Measurements from ENCODE around the gene MDC1. TPM values are rescaled to one million over a fixed set of nuclear protein-coding genes. Genes with fewer than 3 reads are reported as not detected.
"Not testable (repeated sequence)": the region's sequence is repeated elsewhere in the genome, so short reads cannot be mapped to it uniquely, and the experiment has no call there.

Gene MDC1, protein sequence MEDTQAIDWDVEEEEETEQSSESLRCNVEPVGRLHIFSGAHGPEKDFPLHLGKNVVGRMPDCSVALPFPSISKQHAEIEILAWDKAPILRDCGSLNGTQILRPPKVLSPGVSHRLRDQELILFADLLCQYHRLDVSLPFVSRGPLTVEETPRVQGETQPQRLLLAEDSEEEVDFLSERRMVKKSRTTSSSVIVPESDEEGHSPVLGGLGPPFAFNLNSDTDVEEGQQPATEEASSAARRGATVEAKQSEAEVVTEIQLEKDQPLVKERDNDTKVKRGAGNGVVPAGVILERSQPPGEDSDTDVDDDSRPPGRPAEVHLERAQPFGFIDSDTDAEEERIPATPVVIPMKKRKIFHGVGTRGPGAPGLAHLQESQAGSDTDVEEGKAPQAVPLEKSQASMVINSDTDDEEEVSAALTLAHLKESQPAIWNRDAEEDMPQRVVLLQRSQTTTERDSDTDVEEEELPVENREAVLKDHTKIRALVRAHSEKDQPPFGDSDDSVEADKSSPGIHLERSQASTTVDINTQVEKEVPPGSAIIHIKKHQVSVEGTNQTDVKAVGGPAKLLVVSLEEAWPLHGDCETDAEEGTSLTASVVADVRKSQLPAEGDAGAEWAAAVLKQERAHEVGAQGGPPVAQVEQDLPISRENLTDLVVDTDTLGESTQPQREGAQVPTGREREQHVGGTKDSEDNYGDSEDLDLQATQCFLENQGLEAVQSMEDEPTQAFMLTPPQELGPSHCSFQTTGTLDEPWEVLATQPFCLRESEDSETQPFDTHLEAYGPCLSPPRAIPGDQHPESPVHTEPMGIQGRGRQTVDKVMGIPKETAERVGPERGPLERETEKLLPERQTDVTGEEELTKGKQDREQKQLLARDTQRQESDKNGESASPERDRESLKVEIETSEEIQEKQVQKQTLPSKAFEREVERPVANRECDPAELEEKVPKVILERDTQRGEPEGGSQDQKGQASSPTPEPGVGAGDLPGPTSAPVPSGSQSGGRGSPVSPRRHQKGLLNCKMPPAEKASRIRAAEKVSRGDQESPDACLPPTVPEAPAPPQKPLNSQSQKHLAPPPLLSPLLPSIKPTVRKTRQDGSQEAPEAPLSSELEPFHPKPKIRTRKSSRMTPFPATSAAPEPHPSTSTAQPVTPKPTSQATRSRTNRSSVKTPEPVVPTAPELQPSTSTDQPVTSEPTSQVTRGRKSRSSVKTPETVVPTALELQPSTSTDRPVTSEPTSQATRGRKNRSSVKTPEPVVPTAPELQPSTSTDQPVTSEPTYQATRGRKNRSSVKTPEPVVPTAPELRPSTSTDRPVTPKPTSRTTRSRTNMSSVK (N-terminal part only)
- polyA plus RNA-seq (2013, experiment 1 of 2), result 50.3 TPM
- 51.5 TPM for polyA plus RNA-seq (2013, experiment 2 of 2)

DNA sequence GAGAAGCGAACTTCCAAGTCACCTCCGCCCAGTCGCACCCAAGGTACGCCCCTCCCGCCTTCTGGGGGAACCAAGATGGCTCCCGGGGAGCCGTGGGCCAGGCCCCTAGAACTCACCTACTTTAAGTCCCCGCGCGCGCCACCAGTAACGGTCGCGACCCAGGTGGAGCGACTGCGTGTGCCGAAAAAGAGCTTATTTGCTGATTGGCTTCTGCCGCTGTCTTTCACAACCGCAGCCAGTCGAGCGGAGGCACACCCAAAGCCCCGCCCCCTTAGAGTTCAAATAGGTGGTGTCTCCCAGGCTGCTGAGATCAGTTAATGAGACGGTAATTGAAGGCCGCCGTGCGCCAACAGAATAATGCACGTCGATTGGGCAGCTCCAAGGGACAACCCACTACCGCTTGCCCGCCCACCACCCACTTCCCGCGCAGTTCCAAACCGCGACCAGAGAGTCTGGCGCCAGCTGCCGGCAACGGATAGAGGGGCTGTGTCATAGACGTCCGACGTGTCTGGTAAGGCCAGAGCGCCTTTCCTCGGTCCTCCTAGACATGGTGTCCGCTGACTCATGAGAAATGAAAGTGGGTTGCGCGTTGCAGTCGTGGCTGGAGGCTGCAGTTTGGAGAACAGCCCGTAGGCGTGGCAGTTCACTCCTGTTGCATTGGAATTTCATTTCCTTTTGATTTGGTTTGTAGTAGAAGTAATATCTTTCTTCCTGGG lies at the start of gene MDC1:
MDC1 (minus strand) TSS at position 153 of the 716 bp plus-strand sequence. CDS start 2,106 bp downstream, outside the sequence.
- WGBS, 2 donors (ENCODE audit: extremely low coverage in 2 of 2, insufficient read length in 2 of 2, insufficient replicate concordance in 1 of 2), result no CpG with 5 or more reads among the region's 48 CpGs
- H3K9ac ChIP-seq (ENCODE audit: low read depth, low read length, poor library complexity), result peak within 1 kb of the TSS; percentile 83
- H3K23ac ChIP-seq (ENCODE audit: low read depth, low read length, poor library complexity), result peak within 1 kb of the TSS; percentile 94
- no peak within 1 kb of the TSS for H4K8ac ChIP-seq (ENCODE audit: low read depth, low read length)
- no peak within 1 kb of the TSS for H3K14ac ChIP-seq (ENCODE audit: low read length)
- H3K9me3 ChIP-seq (replicated peaks in 1 of 2; ENCODE audit: control insufficient read depth in 2 of 2, insufficient read depth in 1 of 2, low read depth in 1 of 2, low read length in 2 of 2), result no peaks in the 10 kb centered on the region
- H3K79me1 ChIP-seq (ENCODE audit: low read depth, low read length), result no peaks in the 10 kb centered on the region
- no peaks in the 10 kb centered on the region for H3K27me3 ChIP-seq (ENCODE audit: control insufficient read depth in 3 of 3, insufficient read depth in 3 of 3, low read depth in 1 of 3, low read length in 3 of 3)
- no peak within 1 kb of the TSS for H2BK15ac ChIP-seq (ENCODE audit: low read length)
- H2BK120ac ChIP-seq (ENCODE audit: low read depth, low read length), result no peak within 1 kb of the TSS
- H2AK5ac ChIP-seq (ENCODE audit: low read depth, low read length), result no peak within 1 kb of the TSS
- H3K4me2 ChIP-seq (ENCODE audit: insufficient read depth, low read length, poor library complexity, severe bottlenecking), result peak within 1 kb of the TSS; percentile 72
- DNase-seq (ENCODE audit: low spot score), result peak; percentile 99
- no peak within 1 kb of the TSS for H4K91ac ChIP-seq (ENCODE audit: low read depth, low read length, poor library complexity)
- H3K4me1 ChIP-seq (ENCODE audit: control insufficient read depth in 2 of 2, insufficient read depth in 1 of 2, low read depth in 1 of 2, low read length in 2 of 2), result peaks cover 4 to 15% of the 10 kb centered on the region in 2 donors
- no peak within 1 kb of the TSS for H3K4ac ChIP-seq (ENCODE audit: low read length)
- no peak within 1 kb of the TSS for H2BK5ac ChIP-seq (ENCODE audit: low read length)
- H3K4me3 ChIP-seq (ENCODE audit: low read length in 2 of 2), result peak within 1 kb of the TSS; percentile 62 to 88
- H2AFZ ChIP-seq (ENCODE audit: low read length), result peak within 1 kb of the TSS; percentile 80
- peak within 1 kb of the TSS; percentile 80 for H3K18ac ChIP-seq (ENCODE audit: low read length)
- peak within 1 kb of the TSS; percentile 85 for H3K27ac ChIP-seq (replicated peaks; ENCODE audit: low read length)
- no peak within 1 kb of the TSS for H2BK12ac ChIP-seq (ENCODE audit: low read length)
- H3K36me3 ChIP-seq (replicated peaks in 1 of 2; ENCODE audit: control insufficient read depth in 2 of 2, insufficient read depth in 2 of 2, low read length in 2 of 2), result peaks cover 27 to 38% of the 10 kb centered on the region in 2 donors

DNA sequence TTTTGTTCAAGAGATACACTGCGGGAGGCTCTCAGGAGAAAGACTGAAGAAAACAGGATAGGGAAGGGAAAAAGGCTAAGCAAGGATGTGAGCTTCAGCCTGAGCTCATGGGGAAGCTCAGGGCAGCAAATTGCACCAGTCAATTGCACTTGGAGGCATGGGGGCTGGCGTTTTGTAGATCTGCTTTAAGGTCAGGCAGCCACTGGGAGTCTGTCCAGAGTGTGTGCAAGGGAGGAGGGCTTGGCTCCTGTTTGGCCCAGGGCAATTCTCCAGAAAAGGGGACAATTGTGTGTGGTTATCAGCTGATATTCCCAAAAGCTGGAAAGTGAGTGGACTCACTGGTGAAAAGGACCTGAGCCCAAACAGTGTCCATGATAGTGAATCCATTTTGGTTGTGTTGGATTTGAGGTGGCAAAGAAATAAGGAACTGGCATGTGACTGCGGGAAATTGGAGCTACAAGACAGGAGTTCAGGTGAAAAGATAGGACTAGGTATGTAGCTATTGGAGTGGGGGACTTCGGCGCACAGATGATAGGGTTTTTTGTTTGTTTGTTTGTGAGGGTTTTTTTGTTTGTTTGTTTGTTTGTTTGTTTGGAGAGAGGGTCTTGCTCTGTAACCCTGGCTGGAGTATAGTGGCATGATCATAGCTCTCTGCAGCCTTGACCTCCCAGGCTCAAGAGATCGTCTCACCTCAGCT lies 49.5 kb upstream of the MDC1 start:
- Histone ChIP-seq H3K23ac (ENCODE audit: low read depth, low read length, poor library complexity) (no peak overlapping the region), H3K4me2 (ENCODE audit: insufficient read depth, low read length, poor library complexity, severe bottlenecking) (no peak overlapping the region), H2BK5ac (ENCODE audit: low read length) (no peak overlapping the region), H3K9me3 (replicated peaks in 1 of 2; ENCODE audit: control insufficient read depth in 2 of 2, insufficient read depth in 1 of 2, low read depth in 1 of 2, low read length in 2 of 2) (no peaks in the 10 kb centered on the region), H3K27me3 (ENCODE audit: control insufficient read depth in 3 of 3, insufficient read depth in 3 of 3, low read depth in 1 of 3, low read length in 3 of 3) (no peaks in the 10 kb centered on the region), H2BK12ac (ENCODE audit: low read length) (peak overlapping the region; percentile 59), H4K91ac (ENCODE audit: low read depth, low read length, poor library complexity) (no peak overlapping the region), H2BK15ac (ENCODE audit: low read length) (no peak overlapping the region), H3K4ac (ENCODE audit: low read length) (peak overlapping the region; percentile 53), H2AK5ac (ENCODE audit: low read depth, low read length) (no peak overlapping the region), H3K18ac (ENCODE audit: low read length) (peak overlapping the region; percentile 82), H3K4me3 (ENCODE audit: low read length in 2 of 2) (no peak overlapping the region), H3K27ac (replicated peaks; ENCODE audit: low read length) (peak overlapping the region; percentile 32), H3K14ac (ENCODE audit: low read length) (no peak overlapping the region), H2BK120ac (ENCODE audit: low read depth, low read length) (no peak overlapping the region), H4K8ac (ENCODE audit: low read depth, low read length) (no peak overlapping the region), H2AFZ (ENCODE audit: low read length) (no peak overlapping the region), H3K79me1 (ENCODE audit: low read depth, low read length) (no peaks in the 10 kb centered on the region), H3K4me1 (ENCODE audit: control insufficient read depth in 2 of 2, insufficient read depth in 1 of 2, low read depth in 1 of 2, low read length in 2 of 2) (peaks cover 24 to 40% of the 10 kb centered on the region in 2 donors), H3K9ac (ENCODE audit: low read depth, low read length, poor library complexity) (no peak overlapping the region), H3K36me3 (replicated peaks in 1 of 2; ENCODE audit: control insufficient read depth in 2 of 2, insufficient read depth in 2 of 2, low read length in 2 of 2) (no peaks in the 10 kb centered on the region)
- WGBS, 2 donors (ENCODE audit: extremely low coverage in 2 of 2, insufficient read length in 2 of 2, insufficient replicate concordance in 1 of 2), result 100% methylated on average over 2 of the region's 6 CpGs; no CpG with 5 or more reads in 1 of the 2 donors
- no peak for DNase-seq (ENCODE audit: low spot score)

DNA sequence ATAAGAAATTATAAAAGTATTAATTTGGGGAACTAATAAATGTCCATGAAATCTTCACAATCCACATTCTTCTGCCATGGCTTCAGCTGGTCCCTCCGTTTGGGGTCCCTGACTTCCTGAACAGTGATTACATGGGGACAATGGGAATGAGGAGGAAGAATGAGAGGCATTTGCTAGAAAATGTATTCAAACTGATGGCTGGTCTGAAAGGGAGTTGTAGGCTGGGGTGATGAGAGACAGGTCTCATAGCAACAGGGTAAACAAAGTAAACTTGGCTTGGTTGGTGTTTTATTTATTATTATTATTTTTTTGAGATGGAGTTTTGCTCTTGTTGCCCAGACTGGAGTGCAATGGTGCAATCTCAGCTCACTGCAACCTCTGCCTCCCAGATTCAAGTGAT lies 48.4 kb upstream of the MDC1 start:
- H4K8ac ChIP-seq (ENCODE audit: low read depth, low read length); H3K18ac ChIP-seq (ENCODE audit: low read length); H2BK12ac ChIP-seq (ENCODE audit: low read length); H3K4me3 ChIP-seq (ENCODE audit: low read length in 2 of 2); H2BK120ac ChIP-seq (ENCODE audit: low read depth, low read length); DNase-seq (ENCODE audit: low spot score); H3K9me3 ChIP-seq (replicated peaks in 1 of 2; ENCODE audit: control insufficient read depth in 2 of 2, insufficient read depth in 1 of 2, low read depth in 1 of 2, low read length in 2 of 2); H3K27me3 ChIP-seq (ENCODE audit: control insufficient read depth in 3 of 3, insufficient read depth in 3 of 3, low read depth in 1 of 3, low read length in 3 of 3); H3K36me3 ChIP-seq (replicated peaks in 1 of 2; ENCODE audit: control insufficient read depth in 2 of 2, insufficient read depth in 2 of 2, low read length in 2 of 2); H3K27ac ChIP-seq (replicated peaks; ENCODE audit: low read length); H2BK15ac ChIP-seq (ENCODE audit: low read length); H2AFZ ChIP-seq (ENCODE audit: low read length); H3K14ac ChIP-seq (ENCODE audit: low read length); H2BK5ac ChIP-seq (ENCODE audit: low read length); H2AK5ac ChIP-seq (ENCODE audit: low read depth, low read length); H3K23ac ChIP-seq (ENCODE audit: low read depth, low read length, poor library complexity); H4K91ac ChIP-seq (ENCODE audit: low read depth, low read length, poor library complexity); H3K9ac ChIP-seq (ENCODE audit: low read depth, low read length, poor library complexity); H3K4me2 ChIP-seq (ENCODE audit: insufficient read depth, low read length, poor library complexity, severe bottlenecking); H3K4ac ChIP-seq (ENCODE audit: low read length); H3K79me1 ChIP-seq (ENCODE audit: low read depth, low read length): not testable (repeated sequence)
- no CpG with 5 or more reads among the region's 1 CpG for WGBS, 2 donors (ENCODE audit: extremely low coverage in 2 of 2, insufficient read length in 2 of 2, insufficient replicate concordance in 1 of 2)
- peaks cover 24 to 40% of the 10 kb centered on the region in 2 donors for H3K4me1 ChIP-seq (ENCODE audit: control insufficient read depth in 2 of 2, insufficient read depth in 1 of 2, low read depth in 1 of 2, low read length in 2 of 2)
